IPS DF 19.7 (cell line): ENCODE measurements around the gene GTF2IRD1.
"Not testable (repeated sequence)": the region's sequence is repeated elsewhere in the genome, so short reads cannot be mapped to it uniquely, and the experiment has no call there.

Source experiments
- DNase-seq: peaks from one replicate; pipeline ENCODE4 v3.0.0-alpha.2; 2013; ENCODE audit warnings: low read depth, low spot score

The GTF2IRD1 gene

DNA sequence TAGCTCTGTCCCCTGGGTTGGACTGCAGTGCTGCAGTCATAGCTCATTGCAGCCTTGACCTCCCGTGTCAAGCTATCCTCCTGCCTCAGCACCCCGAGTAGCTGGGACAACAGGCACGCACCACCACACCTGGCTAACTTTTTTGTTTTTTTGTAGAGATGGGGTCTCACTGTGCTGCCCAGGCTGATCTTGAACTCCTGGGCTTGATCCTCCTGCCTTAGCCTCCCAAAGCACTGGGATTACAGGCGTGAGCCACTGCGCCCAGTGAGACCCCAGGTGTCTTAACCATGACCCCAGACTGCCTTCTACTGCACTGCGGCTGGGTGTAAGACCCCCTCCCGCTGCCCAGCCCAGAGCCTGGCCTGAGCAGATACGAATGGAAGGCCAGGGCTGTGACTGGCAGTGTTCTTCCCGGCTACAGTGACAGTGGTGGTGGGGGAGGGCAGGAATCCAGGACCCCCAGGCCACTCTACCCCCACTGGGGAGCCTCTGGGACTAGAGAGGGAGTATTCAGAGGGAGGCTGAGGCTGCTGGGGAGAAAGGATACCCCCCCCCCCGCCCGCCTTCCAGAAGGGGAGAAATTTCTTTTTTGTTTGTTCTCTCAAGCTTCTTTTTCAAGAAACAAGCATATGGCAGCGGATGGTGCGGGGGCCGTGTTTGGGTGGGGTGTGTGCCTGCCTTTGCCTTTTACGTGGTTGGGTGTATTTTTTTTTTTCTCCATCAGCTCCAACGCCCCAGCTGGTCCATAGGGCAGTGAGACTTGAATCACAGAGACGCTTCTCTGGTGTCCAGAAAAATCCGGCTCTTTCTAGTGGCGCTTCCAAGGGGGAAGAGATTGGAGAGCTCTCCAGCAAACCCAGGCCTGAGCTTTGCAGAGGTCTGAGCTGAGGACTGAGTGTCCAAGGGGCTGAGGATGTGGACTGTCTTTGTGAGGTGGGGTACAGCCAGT, 36.6 kb downstream of the GTF2IRD1 start:
- no peak for DNase-seq

DNA sequence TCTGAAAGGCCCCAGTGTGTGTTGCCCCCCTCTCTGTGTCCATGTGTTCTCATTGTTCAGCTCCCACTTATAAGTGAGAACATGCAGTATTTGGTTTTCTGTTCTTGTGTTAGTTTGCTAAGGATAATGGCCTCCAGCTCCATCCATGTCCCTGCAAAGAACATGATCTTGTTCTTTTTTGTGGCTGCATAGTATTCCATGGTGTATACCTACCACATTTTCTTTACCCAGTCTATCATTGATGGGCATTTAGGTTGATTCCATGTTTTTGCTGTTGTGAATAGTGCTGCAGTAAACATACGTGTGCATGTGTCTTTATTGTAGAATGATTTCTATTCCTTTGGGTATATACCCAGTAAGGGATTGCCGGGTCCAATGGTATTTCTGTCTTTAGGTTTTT, 37.8 kb downstream of the GTF2IRD1 start:
- not testable (repeated sequence) for DNase-seq

DNA sequence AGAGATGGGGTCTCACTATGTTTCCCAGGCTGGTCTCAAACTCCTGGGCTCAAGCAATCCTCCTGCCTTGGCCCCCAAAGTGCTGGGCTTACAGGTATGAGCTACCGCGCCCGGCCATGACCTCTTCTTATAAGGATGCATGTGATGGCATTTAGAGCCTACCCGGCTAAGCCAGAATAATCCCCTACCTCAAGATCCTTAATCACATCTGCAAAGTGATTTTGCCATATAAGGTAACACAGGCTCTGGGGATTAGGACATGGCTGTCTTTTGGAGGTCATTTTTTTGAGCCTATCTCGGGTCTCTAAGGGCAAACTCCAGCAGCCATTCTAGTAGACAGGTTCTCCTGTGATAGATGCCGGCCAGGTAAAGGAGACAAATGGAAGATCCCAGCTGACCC, 39.6 kb downstream of the GTF2IRD1 start:
- no peak for DNase-seq

DNA sequence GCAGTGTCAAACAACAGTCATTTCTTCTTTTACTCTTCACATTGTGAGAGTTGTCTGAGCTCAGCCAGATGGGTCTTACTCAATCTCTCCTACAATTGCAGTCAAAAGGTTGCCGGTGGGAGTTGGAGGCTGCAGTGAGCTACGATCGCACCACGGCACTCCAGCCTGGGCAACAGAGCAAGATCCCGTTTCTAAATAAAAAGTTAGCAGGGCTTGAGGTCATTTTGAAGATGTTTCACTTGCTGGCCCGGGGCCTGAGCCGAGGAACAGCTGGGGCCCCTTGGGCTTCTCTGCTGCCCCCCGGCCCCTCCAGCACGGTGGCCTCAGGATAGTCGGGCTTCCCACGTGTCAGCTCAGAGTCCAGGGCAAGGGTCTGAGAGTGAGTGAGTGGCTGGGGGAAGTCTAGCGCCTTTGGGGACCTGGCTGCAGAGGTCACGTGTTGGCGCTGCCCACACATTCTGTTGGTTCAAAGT, 40.4 kb downstream of the GTF2IRD1 start:
- no peak for DNase-seq

DNA sequence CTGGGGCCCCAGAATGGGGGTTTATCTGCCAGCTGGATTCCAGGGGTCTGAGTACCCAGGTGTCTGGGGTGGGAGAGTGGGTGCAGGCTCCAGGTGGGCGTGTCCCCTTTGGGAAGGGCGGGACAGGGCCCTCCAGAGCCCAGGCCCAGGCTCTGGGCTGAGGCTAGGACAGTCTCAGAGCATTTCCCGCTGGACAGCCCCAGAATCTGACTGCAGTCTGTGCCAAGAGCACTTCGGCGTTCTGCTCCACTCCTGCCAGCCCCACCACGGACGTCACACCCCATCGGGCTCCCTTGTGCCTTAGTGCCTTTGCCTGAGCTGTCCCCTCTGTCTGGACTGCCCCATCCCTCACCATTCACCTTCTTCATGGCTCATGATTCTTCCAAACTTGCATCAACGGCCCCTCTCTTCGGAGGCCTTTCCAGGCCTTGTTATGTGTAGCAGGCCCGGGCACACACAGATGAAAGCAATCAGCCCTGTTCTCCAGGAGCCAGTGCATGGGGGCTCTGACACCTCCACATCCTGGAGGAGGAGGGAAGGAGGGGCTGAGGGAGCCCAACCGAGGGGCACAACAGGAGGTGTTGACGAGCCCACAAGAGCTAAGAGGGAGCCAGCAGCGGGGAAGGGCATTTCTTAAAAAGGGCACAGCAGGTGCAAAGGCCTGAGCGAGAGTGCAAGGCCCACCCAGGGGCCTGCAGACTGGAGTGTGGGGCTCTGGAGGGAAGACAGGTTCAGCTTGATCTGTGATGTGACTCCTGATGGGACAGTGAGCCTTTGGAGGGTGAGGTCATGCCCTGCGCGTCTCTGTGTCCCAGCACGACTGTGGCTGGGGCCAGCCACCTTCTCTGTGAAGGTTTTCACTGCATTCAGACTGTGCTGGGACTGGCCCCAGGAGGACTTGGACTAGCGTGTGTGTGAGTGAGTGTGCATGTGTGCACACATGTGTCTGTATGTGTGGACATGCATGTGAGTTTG, 41.7 kb downstream of the GTF2IRD1 start:
- no peak for DNase-seq

DNA sequence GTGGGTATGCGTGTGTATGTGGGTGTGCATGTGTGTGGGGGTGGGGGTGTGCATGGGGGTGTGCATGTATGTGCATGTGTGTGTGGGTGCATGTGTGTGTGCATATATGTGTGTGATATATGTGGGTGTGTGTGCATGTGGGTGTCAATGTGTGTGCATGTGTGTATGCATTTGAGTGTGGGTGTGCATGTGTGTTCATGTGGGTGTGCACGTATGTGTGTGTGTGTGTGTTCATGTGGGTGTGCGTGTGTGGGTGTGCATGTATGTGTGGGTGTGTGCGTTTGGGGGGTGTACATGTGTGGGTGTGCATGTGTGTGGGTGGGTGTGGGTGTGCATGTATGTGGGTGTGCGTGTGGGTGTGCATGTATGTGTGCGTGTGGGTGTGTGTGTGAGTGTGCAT, 42.6 kb downstream of the GTF2IRD1 start:
- no peak for DNase-seq

DNA sequence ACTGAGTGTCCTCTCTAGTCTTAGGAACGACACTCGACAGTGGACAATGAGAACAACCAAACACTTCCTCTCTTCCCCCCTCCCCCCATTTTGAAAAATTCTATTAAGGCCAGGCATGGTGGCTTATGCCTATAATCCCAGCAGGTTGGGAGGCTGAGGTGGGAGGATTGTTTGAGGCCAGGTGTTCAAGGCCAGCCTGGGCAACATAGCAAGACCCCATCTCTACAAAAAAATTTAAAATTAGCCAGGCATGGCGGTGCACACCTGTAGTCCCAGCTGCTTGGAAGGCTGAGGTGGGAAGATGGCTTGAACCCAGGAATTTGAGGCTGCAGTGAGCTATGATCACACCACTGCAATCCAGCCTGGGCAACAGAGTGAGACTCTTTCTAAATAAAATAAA, 43.1 kb downstream of the GTF2IRD1 start:
- not testable (repeated sequence) for DNase-seq

DNA sequence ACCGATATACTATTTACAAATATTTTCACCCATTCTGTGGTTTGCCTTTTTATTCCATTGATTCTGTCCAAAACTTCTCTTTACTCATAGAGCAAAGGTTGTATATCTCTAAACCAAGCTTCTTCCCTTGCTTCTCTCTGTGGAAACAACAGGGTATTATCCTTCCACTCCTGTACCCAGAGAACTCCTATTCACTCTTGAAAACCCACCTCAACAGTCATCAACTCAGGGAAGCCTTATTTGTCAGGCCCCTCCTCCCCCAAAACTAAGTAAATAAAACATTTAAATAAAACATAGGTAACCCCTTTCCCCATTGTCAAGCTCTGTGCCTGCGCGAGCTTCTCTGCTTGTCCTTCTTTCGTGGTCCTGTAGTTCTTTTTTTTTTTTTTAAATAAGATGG, 44.6 kb downstream of the GTF2IRD1 start:
- no peak for DNase-seq

DNA sequence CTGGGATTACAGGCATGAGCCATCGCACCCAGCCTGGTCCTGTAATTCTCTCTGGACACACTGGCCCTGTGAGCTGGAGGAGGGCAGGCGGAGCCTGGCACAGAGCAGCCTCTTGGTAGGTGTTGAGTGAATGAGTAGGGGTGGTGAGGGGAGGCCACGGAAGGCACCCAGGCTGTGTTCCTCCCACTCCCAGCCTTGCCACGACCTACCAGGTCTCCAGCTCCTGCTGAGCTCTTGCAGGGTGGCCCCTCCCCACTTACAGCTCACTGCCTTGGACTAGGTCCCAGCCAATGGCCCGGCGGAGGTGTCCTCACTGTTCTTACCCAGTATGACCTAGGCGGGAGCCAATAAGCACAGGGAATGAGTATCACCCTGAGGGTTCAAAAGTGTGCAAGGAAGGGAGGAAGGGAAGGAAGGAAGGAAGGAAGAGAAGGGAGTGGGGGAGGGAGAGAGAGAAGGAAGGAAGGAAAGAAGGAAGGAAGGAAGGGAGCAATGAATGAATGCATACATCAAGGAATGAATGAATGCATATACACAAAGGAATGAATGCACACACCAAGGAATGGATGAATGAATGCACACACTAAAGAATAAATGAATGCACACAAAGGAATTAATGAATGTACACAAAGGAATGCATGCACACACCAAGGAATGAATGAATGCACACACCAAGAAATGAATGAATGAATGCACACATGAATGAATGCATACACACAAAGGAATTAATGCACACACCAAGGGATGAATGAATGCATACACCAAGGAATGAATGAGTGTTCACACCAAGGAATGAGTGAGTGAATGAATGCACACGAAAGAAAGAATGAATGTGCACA, 45.5 kb downstream of the GTF2IRD1 start:
- no peak for DNase-seq

DNA sequence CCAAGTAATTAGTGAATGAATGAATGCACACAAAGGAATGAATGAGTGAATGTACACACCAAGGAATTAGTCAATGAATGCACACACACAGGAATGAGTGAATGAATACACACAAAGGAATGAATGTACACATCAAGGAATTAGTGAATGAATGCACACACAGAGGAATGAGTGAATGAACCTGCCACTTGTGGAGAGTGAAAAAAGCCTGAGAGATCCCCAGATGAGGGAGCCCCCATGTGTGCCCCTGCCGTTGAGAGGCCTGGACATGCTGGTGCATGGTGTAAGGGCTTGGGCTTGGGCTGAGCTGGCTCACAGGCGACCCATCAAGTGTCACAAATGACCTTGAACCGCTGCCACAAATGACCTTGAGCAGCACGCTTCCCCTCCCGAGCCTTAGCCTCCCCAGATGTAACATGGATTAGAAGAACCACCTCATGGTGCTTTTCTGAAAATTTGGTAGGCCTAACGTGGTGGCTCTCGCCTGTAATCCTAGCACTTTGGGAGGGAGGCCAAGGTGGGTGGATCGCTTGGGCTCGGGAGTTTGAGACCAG, 46.2 kb downstream of the GTF2IRD1 start:
- DNase-seq, result no peak

DNA sequence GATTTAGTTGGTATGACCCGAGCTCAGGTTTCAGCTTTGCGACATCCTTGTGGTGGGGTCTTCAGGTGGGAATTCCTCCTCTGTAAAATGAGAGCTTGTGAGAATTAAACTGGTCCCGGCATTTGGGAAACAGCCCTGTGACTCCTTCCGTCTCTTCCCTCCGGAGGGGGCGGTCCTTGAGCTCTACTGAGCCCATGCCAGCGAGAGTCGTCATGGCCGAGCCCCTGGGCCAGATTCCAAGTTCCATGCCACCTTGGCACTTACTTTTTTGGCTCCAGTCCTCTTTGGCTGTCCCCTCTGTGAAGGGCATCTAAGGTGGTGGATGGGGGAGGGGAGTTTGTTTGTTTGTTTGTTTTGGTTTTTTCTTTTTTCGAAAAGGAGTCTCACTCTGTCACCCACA, 47.6 kb downstream of the GTF2IRD1 start:
- no peak for DNase-seq

DNA sequence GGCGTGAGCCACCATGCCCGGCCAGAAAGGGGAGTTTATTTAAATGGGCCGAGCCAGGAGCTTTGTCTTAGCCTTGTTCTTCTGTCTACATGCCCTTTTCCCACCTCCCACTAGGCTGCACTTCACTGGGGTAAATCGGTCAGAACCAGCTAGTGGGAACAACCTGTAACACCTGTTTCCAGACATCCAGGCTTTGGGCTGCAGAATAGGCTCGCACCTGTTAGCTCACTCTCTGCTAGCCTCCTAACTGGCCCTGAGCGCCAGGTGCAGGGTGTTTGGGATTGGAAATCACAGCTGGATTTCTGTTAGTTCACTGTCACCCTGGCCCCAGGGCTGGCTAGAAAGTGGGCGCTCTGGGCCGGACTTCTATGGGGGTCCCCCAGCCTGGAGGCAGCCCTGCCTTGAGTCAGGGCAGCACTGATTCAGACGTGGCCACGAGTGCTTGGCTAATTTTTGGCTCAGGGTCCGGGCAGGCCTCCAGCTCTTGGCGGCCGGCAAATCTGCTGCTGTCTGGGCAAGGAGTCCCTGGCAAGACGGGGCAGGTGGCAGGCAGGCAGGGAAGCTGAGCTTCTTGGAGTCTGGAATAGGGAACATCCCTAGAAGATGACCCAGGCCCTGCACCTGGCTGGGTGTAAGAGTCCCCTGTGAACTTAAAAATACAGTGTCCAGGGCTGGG, 48.6 kb downstream of the GTF2IRD1 start:
- no peak for DNase-seq

DNA sequence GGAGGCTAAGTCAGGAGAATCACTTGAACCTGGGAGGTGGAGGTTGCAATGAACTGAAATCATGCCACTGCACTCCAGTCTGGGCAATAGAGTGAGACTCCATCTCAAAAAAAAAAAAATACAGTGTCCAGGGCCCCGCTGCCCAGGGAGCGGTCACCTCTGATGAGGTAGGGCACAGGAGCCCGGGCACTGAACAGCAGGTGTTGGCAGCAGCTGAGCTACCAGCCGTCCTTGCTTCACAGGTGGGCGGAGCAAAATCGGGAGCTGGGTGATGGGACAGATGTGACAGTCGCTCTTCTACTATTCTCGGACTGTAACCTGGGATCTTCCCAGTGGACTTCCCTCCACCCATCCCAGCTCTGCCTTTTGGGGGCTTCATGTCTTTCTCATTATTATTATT, 49.4 kb downstream of the GTF2IRD1 start:
- no peak for DNase-seq

DNA sequence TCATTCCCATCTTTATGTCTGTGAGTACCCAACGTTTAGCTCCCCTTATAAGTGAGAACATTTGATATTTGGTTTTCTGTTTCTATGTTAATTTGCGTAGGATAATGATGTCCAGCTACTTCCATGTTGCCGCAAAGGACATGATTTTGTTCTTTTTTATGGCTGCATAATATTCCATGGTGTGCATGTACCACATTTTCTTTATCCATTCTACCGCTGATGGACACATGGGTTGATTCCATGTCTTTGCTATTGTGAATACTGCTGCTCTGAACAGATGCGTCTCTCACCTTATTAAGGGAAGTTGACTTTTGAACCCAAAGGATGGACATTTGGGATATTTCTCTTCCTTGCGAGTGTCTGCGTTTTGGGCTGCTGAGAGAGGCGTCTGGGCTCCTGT, 50.2 kb downstream of the GTF2IRD1 start:
- no peak for DNase-seq

DNA sequence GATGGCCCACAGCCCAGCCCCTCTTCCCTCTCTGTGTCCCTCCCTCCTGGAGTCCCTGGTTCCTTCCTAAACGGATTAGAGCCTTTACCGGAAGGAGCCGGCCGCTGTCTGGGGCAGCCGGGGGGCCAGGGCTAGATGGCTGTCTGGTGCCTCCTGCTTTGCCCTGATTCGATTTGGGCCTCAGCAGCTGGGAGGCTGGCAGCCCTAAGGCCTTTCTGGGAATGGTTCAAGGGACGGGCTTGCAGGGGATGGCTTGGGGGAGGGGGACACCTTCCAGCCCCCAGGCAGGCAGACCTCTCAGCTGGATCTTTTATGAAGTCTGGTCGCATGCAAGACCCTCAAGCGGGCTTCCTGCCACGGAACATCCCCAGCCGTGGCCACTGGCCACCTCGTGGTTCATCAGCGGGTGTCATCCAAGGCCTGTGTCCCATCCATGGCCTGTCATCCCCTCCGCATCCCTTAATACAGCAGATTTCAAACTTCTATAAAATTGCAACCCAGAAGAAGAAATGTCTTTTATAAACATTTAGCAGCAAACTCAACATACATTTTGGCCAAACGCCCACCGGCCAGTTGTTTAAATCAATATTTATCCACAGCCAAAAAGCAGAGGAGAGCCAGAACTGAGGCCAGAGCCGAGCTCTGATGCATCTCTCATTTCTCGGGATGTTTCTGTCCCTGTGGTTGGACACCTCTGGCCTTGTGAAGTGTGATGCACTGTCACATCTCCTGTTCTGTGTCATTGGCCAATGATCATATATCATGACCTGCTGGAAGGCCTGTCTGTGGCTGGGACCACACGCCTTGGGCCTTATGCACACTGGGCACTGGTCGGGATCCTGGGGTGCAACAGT, 52.0 kb downstream of the GTF2IRD1 start:
- DNase-seq, result no peak

DNA sequence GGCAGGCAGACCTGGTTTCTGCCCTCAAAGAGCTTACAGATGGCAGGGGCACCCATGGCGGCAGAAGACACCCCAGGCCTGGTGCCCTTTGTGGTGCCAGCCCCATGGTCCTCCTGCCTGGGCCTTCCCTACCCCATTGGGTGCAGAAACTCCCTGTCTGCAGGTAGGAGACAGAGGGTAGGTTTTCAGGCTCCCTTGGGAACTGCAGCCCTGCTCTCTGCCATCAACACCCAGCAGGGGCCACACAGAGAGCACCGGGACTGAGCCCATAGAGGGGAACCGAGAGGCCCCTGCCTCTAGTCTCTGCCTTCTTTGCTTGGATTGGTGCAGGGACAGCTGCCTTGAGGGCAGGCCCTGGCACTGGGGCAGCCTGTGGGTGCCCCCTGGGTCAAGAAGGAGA, 52.6 kb downstream of the GTF2IRD1 start:
- DNase-seq, result no peak

DNA sequence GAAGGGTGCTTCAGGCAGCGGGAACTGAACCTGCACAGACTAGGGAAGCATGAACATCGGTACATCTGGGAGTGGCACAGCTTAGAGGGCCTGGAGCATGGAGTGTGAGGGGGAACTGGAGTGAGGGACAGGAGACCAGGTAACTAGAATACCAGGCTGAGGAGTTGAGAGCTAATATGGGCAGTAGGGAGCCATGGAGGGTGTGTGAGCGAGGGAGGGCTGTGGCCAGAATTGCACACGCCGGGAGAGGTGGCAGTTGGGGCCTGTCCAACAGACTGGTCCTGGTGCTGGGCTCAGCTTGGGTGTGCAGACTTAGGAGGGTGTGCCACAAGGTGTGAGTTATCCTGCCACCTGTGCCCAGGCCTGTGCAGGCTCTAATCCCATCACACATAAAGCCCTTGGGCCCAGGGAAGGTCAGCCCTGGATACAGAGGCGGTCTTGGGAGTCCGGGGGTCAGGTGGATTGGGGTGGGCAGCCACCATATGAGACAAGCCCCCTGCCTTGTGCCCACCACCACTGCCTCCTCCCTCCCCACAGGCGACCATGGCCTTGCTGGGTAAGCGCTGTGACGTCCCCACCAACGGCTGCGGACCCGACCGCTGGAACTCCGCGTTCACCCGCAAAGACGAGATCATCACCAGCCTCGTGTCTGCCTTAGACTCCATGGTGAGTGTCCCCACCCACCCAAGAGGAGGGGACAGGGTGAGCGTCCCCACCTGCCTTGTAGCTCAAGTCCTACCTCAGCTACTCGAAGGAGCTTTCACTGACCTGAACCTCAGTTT, 54.0 kb downstream of the GTF2IRD1 start:
- DNase-seq, result no peak

DNA sequence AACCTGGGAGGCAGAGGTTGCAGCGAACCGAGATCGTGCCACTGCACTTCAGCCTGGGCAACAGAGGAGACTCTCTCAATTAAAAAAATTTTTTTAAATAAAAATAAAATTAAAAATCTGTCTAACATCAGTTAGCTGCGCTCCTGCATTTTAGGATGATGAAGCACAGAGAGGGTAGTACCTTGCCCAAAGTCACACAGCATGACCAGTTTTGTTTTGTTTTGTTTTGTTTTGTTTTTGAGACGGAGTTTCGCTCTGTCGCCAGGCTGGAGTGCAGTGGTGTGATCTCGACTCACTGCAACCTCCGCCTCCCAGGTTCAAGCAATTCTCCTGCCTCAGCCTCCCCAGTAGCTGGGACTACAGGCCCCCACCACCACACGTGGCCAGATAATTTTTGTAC, 55.7 kb downstream of the GTF2IRD1 start:
- DNase-seq, result not testable (repeated sequence)

DNA sequence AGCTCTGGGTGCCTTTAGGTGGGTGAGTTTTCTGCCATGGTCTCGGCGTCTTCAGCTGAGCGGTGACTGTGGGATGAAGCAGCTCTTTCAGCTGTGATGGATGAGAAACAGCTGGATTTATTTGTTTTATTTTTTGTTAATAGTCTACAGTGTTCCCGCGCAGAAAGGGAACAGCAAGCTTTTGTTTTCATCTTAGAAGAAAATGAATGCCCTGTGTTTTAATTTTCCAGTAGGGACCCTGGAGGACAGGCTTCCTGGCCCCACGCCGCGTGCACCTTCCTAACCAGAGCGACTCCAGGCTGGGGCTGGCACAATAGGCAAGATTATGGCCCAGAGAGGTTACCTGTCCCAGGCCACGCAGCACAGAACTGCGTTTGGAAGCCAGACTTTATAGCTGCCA, 57.6 kb downstream of the GTF2IRD1 start:
- DNase-seq, result no peak
